SIG-M5 treated with dmso at 0.1 percent for 504 hours (cell line): ENCODE results near the gene RABGEF1.
"Not testable (repeated sequence)": the region's sequence is repeated elsewhere in the genome, so short reads cannot be mapped to it uniquely, and the experiment has no call there.

ENCODE experiments used
- DNase-seq: peaks from one replicate; lab custom pipeline; 2025; ENCODE audit not compliant: unreplicated experiment; lab: John Stamatoyannopoulos, UW

Gene RABGEF1

DNA sequence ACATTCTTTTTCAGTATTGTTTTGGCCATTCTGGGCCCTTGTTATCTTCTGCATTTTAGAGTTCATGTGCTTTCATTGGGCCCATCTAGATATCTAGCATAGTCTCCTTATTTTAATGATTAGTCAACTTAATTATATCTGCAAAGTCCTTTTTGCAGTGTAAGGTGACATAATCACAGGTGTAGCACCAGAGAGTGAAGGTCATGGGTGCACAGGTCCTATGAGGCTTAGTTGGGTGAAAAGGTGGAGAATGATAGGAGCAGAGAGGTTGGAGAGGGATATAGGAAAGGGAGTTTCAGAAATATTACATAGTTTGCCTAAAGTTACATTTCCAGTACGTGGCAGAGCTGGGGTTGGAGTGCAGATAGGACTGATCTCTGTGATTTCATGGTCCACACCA, 24.4 kb downstream of the RABGEF1 start:
- not testable (repeated sequence) for DNase-seq

- not testable (repeated sequence) for DNase-seq
Observed at GRCh38 chr7:66765322-66766025, 24.9 kb downstream of the RABGEF1 start.

DNA sequence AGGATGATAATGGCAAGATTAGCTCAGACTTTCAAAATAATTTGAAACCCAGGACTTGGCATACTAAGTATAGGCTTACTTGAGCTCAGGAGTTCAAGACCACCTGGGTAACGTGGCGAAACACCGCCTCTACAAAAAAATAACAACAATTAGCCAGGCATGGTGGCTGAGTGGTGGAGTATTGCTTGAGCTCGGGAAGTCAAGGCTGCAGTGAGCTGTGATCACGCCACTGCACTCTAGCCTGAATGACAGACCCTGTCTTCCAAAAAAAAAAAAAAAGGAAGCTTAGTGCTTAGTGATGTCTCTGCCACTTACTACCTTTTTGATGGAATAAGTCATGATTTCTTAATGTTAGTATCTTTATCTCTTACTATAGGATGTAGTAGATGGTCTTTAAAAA, 25.5 kb downstream of the RABGEF1 start:
- DNase-seq: no peak

DNA sequence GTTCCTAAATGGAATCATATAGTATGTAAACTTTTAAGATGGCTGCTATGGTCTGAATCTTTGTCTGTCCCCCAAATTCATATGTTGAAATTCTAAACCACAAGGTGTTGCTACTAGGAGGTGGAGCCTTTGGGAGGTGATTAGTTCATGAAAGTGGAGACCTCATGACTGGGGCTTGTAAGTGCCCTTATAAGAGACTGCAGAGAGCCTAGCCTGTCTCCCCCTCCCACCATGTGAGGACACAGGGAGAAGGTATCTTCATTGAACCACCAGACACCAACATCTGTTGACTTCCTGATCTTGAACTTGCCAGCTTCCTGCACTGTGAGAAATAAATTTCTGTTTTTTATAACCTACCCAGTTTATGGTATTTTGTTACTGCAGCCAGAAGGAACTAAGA, 27.0 kb downstream of the RABGEF1 start:
- DNase-seq: not testable (repeated sequence)

DNA sequence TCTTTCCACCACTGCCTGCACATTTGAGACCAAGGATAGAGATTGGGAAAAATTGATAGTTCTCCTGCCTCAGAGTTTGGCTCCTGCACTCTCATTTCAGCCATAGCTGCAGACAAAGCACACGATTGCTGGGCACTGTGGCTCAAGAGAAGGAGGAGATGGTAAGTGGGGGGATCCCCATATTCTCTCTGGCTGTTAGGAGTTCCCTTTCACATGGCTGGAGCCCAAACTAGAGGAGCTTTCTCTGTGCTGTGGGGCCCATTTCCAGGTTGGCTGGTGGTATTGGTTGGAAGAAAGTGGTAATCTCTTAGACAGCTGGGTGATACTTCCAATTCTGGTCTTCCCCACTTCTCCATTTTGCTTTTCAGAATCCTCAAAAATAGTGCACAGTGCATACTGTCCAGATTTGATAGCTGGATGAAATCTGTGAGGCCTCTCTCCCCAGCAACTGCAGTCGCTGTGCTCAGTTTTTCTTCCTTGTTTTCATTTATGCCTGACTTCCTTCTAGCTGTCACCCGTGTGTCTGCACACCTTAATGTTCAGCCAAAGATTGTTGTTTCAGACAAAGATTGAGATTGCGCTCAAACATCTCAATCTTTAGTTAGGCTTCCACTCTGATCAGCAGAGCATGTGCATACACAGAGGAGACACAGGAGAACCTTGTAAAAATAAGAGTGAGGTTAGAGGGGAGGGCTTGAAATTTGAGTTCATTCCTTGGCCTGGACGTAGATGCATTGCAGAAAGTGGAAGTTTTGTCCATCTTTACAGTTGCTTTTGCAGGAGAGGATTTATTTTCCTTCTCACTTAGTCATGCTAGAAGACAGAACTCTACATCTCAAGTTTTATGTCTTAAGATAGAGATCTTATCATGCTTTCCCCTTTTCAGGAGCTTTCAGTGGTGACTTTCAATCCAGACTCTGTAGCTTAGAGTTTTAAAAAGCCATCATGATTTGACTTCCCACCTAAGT, 28.6 kb downstream of the RABGEF1 start:
- no peak for DNase-seq

DNA sequence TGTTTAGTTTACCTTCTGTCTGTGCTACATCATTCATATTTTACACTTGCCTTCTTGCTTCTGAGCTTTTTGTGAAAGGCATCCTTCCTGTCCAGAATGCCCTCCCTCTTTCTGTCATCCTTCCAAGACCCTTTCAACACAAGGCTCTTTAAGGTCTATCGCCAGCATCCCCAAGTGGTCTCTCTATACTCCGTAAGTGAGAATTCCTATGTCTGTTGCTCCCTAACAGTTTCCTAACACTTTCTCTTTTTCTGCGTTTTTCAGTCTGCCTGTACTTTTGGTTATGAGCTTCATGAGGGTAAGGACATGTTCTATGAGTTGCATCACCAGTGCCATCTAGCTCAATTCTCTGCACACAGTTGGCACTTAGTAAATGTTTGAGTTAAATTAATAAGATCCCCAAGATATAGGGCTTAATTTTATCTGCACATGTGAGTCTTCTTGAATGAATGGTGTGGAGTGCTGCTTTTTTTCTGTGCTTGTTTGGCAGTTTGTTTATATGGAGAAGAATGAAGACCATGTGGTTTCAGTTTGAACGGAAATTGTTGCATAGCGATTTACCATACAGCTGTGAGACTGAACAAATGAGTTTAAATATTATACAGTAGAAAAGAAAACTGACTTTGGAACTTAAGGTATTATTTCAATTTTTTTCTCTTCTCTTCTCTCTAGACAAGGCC, 29.4 kb downstream of the RABGEF1 start:
- no peak for DNase-seq

GRCh38 chr7:66771795-66772194, 31.3 kb downstream of the RABGEF1 start:
- DNase-seq: no peak

- not testable (repeated sequence) for DNase-seq
Observed at GRCh38 chr7:66773744-66774143, 33.2 kb downstream of the RABGEF1 start.

GRCh38 chr7:66776383-66776782, 35.9 kb downstream of the RABGEF1 start:
- not testable (repeated sequence) for DNase-seq

DNA sequence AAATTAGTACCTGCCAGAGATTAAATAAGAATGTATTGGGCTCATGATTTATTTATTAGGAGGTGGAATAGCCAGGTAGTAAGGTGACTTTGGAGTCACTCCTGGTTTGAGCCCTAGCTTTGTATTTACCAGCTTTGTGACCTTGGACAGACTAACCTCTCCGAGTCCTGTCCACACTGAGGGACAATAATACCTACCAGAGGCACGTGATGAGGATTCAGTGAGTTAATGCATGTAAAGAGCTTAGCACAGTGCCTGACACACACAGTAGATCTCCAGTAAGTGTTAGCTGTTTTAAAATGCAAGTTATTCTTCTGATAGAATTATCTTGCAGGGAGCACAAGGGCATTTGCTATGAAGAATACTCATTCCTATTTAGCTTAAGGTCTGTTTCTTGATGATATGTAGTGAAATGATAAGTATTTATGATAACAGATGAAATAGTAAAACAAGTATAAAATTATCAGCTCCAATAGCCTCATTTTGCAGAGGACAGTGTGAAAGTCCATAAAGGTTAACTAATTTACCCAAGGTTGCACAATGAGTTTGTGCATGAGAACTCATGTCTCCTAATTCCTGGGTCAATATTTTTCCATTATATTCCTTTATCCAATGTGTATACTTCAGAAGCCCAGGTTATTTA, 36.4 kb downstream of the RABGEF1 start:
- no peak for DNase-seq

- DNase-seq: no peak
Observed at GRCh38 chr7:66778201-66778600, 37.7 kb downstream of the RABGEF1 start.

- no peak for DNase-seq
Observed at GRCh38 chr7:66779669-66780409, 39.3 kb downstream of the RABGEF1 start.

DNA sequence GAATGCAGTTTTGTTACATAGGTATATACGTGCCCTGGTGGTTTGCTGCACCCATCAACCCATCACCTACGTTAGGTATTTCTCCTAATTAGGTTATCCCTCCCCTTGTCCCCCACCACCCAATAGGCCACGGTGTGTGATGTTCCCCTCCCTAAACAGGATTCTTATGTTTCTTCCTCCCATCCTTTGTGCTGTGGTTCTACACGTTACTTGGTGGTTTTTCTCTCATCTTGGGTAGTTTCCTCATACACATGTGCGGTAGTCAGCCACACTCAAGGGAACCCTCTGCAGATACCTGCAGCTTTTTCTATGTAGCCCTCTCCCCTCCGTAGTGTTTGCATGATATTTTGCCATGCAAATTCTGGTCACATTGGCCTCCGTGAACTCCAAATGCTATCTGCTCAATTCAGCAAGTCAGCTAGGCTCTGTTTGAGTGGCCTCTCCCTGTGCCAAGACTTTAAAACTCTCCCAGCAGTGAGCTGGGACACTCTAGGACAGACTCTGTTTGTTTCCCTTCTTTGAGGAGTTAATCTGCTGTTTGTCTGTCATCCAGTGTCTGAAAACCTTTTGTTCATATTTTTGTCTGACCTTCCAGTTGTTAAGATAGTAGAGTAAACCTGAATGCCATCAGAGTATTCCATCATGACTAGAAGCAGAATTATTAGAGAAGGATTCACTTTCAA, 41.0 kb downstream of the RABGEF1 start:
- DNase-seq: no peak

DNA sequence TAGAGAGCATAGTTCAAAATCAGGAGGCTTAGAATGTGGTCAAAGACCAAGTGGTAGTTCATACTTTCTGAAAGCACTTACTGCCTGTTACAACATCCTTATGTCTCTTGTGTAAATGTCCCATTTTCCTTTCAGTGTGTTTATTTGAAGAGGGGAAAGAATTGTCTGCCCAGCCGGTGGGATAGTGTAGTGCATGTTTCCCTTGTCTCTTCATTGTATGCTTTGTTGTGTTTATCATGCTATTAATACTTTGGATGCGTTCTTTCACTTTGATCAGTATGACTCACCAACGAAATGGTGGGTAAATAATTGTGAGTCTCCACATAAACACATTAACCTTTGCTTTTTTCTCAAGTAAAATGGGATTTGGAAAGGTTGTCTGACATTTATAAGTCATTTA, 42.3 kb downstream of the RABGEF1 start:
- not testable (repeated sequence) for DNase-seq

DNA sequence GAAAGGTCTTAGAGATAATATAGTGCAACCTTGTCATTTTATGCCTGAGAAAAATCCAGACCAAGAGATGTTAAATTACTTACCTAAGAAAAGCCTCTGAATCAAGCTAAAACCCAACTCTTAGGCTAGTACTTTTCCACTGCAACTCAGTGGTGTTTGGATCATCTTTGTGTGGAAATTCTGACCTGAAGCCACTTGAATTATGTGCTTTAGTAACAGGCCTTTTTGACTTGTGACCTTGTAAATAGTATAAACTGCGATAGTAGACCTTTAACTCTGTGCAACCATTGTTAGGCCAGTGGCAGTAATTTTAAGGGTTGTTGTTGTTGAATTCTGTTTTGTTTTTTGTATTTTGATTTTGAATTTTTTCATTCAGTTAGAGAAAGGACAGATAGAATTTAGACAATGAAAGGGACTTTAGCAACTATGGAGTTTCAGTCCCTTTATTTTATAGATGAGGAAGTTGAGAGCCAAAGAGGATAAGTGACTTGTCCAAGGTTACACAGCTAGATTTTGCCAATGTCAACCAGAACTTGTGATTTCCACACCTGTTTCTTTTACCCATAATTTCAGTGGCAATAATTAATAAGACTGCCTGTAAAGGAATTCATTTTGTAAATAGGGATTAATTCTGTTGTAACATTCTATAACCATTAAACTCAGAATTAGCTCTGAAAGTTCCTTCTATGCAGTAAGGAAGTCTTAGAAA, 43.5 kb downstream of the RABGEF1 start:
- DNase-seq: not testable (repeated sequence)

DNA sequence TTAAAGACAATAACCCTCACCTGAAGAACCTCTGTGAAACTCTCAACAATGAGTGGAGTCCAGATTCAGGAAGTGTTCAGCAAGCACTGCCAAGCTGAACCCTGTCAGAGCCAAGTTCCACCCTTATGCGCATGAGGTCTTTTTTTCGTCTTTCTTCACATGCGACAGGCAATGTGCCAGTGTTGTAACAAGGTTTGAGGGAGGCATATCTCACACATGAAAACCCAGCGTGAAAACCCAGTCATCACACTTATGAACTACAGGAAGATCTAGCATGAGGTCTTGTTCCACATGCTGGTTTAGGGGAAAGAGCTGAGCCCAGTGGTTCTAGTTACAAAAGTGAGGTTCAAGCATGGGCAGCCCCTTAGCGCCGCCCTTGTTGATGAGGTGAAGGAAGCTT, 49.7 kb downstream of the RABGEF1 start:
- DNase-seq: no peak

DNA sequence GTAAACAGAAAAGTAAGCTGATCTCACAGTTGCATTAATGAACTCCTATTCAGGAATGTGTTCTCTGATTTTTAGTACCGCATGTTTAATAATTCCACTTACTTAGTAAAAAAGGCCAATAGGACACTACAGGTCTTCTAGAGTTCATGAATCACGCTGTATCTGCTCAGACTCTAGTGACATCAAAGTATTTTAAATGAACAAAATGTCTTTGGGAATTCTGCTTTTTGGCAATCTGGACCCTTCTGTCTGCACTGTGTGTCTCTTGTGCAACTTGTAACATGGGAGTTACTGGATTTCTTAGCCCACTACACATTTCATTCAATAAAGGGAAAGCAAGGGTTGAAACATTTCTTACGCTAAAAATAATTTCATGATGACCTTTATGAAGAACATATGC, 50.2 kb downstream of the RABGEF1 start:
- DNase-seq: no peak

DNA sequence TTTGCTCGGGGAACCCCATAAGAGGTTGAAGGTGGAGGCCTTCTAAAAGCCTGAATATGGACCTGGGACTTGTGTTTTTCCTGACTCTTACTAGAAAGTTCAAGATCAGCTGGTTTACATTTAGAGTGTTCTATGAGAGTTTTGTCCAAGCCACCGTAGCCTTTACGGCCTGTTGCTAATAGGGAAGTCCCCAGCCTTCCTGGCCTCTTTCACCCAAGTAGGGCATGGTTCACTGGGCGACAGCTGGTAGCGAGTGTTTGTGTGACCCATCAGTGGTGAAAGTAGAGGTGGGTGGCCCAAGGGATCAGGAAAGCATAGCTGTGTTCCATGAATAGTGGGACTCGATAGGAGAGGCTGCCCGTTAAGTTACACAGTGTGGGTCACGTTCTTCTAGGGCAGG, 60.1 kb downstream of the RABGEF1 start:
- DNase-seq: no peak

DNA sequence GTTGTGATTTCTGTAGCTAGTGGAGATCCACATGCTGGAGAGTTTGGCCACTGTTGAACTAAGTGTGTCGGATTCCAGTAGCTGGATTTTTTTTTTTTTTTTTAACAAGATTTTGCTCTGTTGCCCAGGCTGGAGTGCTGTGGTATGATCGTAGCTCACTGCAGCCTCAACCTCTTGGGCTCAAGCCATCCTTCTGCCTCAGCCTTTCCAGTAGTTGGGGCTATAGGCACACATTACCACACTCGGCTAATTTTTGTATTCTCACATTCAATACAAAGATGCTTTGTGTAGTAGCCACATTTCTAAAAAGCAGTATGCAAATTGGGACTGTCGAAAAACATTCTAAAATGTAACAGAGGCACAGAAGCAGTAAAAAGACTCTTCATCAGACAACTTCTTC, 63.5 kb downstream of the RABGEF1 start:
- DNase-seq: no peak
